ENCODE results near the gene NDUFC2. TPM values are rescaled to one million over a fixed set of nuclear protein-coding genes. Genes with fewer than 3 reads are reported as not detected.

Gene NDUFC2
- total and polyA plus RNA-seq, 7 donors, result 223 to 350 (median 259) TPM

DNA sequence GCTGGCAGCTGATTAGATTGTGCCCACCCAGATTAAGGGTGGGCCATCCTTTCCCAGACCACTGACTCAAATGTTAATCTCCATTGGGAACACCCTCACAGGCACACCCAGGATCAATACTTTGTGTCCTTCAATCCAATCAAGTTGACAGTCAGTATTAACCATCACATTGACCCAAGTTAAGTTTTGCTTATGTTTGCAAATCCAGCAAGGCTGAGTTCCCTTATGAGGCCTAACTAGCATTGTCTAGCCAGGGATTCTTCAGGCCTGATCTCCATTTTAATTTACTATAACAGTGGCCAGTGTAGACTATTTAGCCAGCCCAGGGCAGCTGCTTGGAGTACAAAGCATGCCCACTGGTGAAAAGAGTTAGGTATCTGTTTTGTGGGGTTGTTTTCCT lies 54.3 kb downstream of the NDUFC2 start:
- H3K4me1 ChIP-seq, result no peaks in the 10 kb centered on the region
- no peaks in the 10 kb centered on the region for H3K27me3 ChIP-seq (ENCODE audit: insufficient read depth in 3 of 3, low read length in 2 of 3)
- ATAC-seq (no peak), DNase-seq (no peak)
- no peak overlapping the region for H3K27ac ChIP-seq
- H3K9me3 ChIP-seq, result no peaks in the 10 kb centered on the region
- TF ChIP-seq, protein P1, sequence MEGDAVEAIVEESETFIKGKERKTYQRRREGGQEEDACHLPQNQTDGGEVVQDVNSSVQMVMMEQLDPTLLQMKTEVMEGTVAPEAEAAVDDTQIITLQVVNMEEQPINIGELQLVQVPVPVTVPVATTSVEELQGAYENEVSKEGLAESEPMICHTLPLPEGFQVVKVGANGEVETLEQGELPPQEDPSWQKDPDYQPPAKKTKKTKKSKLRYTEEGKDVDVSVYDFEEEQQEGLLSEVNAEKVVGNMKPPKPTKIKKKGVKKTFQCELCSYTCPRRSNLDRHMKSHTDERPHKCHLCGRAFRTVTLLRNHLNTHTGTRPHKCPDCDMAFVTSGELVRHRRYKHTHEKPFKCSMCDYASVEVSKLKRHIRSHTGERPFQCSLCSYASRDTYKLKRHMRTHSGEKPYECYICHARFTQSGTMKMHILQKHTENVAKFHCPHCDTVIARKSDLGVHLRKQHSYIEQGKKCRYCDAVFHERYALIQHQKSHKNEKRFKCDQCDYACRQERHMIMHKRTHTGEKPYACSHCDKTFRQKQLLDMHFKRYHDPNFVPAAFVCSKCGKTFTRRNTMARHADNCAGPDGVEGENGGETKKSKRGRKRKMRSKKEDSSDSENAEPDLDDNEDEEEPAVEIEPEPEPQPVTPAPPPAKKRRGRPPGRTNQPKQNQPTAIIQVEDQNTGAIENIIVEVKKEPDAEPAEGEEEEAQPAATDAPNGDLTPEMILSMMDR (IDR thresholded peaks at IDR 0.05), result no peak
- intact Hi-C loops (cut with DNase I), result no loop called here
- H3K36me3 ChIP-seq (ENCODE audit: insufficient read depth in 1 of 2, low read depth in 1 of 2), result no peaks in the 10 kb centered on the region
- H3K4me3 ChIP-seq, result no peak overlapping the region

DNA sequence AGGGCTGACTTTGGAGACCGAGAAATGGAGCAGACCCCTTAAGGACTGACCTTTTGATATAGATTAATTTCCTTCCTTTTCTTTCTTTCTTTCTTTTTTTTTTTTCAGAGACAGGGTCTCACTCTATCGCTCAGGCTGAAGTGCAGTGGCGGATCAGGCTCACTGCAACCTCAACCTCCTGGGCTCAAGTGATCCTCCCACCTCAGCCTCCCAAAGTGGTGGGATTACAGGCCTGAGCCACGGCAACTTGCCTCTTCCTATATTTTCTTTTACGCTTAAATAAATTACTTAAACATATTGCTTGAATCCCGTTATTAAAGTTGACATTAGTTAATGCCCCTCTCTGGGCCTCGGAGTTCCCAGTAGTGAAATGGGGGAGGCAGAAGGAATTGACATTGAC lies 56.2 kb downstream of the NDUFC2 start:
- Histone ChIP-seq H3K9me3 (no peaks in the 10 kb centered on the region), H3K27me3 (ENCODE audit: insufficient read depth in 3 of 3, low read length in 2 of 3) (no peaks in the 10 kb centered on the region), H3K4me3 (peak overlapping the region; percentile 55), H3K4me1 (no peaks in the 10 kb centered on the region), H3K27ac (no peak overlapping the region), H3K36me3 (ENCODE audit: insufficient read depth in 1 of 2, low read depth in 1 of 2) (no peaks in the 10 kb centered on the region)
- TF ChIP-seq, protein P1 (IDR thresholded peaks at IDR 0.05), result no peak
- ATAC-seq, result no peak
- 81 to 88% (median 86%) methylated on average over 7 of the region's 7 CpGs for WGBS, 3 donors
- intact Hi-C loops (cut with DNase I), result no loop called here
- no peak for DNase-seq

DNA sequence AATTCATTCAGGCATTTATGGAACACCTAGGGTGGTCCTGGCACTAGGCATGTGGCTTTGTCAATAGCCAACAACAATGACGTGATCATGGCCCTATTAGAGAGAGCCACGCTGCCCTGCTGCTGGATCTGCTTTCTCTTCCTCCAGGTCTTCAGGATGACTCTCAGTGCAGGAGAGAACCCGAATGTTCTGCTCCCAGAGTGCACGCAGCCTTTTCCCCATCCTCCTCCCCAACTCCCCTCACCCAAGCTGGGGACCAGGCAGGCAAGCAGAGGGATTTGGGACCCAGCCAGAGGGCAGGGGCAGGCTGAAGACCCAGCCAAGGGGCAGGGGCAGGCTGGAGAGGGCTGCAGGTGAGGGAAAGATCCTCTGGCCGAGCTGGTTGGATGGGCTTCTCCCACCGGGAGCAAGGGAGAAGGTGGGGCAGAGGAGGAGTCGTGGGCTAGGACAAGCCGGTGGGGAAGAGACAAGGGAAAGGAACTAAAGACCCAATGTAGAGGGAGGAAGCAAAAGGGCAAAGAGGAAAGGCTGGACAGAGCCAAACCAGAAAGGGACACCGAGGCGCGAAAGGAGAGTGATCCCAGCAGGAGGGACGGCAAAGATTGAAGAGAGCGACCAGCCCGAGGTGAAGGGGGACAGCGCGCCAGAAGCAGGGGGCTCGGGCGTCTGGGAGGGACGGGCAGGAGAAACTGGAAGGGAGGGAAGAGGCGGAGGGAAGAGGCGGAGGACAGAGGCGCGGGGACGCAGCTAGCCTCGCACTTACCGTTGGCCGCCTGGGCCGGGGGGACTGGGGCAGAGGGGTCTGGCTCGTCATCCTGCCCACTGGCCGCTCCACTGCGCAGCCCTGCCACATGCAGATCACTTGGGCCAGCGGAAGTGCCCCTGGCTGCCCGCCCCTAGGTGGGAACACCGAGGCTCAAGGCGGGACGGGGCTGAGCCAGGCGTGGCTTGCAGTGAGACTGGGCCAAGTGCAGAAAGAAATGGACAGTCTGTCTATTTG lies 57.0 kb downstream of the NDUFC2 start, which contains the start of gene KCTD14:
Gene KCTD14 (minus strand): TSS at position 880 of the 1,000 bp plus-strand sequence. CDS start 27 bp downstream, at position 853.
- Histone ChIP-seq H3K27me3 (ENCODE audit: insufficient read depth in 3 of 3, low read length in 2 of 3) (no peaks in the 10 kb centered on the region), H3K4me3 (peak within 1 kb of the TSS; percentile 55), H3K36me3 (ENCODE audit: insufficient read depth in 1 of 2, low read depth in 1 of 2) (no peaks in the 10 kb centered on the region), H3K4me1 (no peaks in the 10 kb centered on the region), H3K9me3 (no peaks in the 10 kb centered on the region), H3K27ac (no peak within 1 kb of the TSS)
- peak in 1 of 4 donors; percentile 37 for ATAC-seq
- DNase-seq, result no peak
- intact Hi-C loops (cut with DNase I), result no loop called here
- 17 to 23% (median 22%) methylated on average over 35 to 37 of the region's 37 CpGs for WGBS, 3 donors
- TF ChIP-seq, protein P1 (IDR thresholded peaks at IDR 0.05), result no peak

DNA sequence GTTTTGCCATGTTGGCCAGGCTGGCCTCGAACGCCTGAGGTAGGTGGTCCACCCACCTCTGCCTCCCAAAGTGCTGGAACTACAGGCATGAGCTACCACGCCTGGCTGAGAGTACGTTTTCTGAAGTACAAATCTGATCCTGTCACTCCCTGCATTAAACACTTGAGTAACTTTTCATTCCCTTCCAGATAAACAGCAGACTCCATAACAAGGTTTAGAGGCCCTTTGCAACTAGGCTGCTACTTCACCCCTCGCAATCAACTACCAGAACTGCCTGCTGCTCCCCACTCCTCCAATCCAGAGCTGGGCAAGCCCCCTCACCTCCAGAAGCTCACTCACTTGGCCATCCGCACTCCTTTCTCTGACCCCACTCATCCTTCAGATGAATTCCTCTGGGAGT lies 58.1 kb downstream of the NDUFC2 start:
- no peak for ATAC-seq
- TF ChIP-seq, protein P1 (IDR thresholded peaks at IDR 0.05), result no peak
- Histone ChIP-seq H3K4me3 (no peak overlapping the region), H3K27ac (no peak overlapping the region), H3K27me3 (ENCODE audit: insufficient read depth in 3 of 3, low read length in 2 of 3) (no peaks in the 10 kb centered on the region), H3K36me3 (ENCODE audit: insufficient read depth in 1 of 2, low read depth in 1 of 2) (no peaks in the 10 kb centered on the region), H3K4me1 (no peaks in the 10 kb centered on the region), H3K9me3 (no peaks in the 10 kb centered on the region)
- DNase-seq, result no peak
- WGBS, 3 donors, result 92 to 95% (median 94%) methylated on average over 6 of the region's 6 CpGs
- intact Hi-C loops (cut with DNase I), result no loop called here

All from psoas muscle (tissue), 8 donors.